Mesenchymal stem cell (in vitro differentiated cells and primary cell): Measurements from ENCODE around the gene SEC63.

Source experiments
- DNase-seq: peaks from one replicate; pipeline ENCODE4 v3.0.0-alpha.2; 2013
- H2AFZ ChIP-seq: one replicate; pipeline ENCODE4 v1.6.1; 2013; ENCODE audit warnings: low read depth, mild to moderate bottlenecking, control low read depth, inconsistent platforms, low read length, moderate library complexity
- H2AK5ac ChIP-seq: 2 replicates; pipeline ENCODE4 v1.6.1; 2013; ENCODE audit warnings: low read length, moderate library complexity, mild to moderate bottlenecking, inconsistent platforms; ENCODE audit not compliant: severe bottlenecking
- H2BK120ac ChIP-seq: one replicate; pipeline ENCODE4 v1.6.1; 2013; ENCODE audit warnings: low read depth, mild to moderate bottlenecking, inconsistent platforms, low read length, moderate library complexity
- H2BK12ac ChIP-seq, 2 experiments: one replicate each; pipeline ENCODE4 v1.6.1; 2013; ENCODE audit warnings: inconsistent platforms in 2 of 2, low read length in 2 of 2, mild to moderate bottlenecking in 2 of 2, moderate library complexity in 2 of 2, control low read depth in 1 of 2
- H2BK15ac ChIP-seq: one replicate; pipeline ENCODE4 v1.6.1; 2013; ENCODE audit warnings: mild to moderate bottlenecking, low read depth, inconsistent platforms; ENCODE audit not compliant: poor library complexity, severe bottlenecking
- H2BK5ac ChIP-seq: 2 replicates; pipeline ENCODE4 v1.6.1; 2013; ENCODE audit warnings: low read depth, mild to moderate bottlenecking, low read length, control low read depth, inconsistent platforms; ENCODE audit not compliant: poor library complexity, severe bottlenecking
- H3K14ac ChIP-seq, 2 experiments: one replicate each; pipeline ENCODE4 v1.6.1; 2013; ENCODE audit warnings: inconsistent platforms in 2 of 2, low read length in 2 of 2, control low read depth in 1 of 2, mild to moderate bottlenecking in 1 of 2, moderate library complexity in 1 of 2
- H3K18ac ChIP-seq, 2 experiments: one replicate each; pipeline ENCODE4 v1.6.1; 2013; ENCODE audit warnings: inconsistent platforms in 2 of 2, low read length in 2 of 2, control low read depth in 1 of 2, low read depth in 1 of 2, mild to moderate bottlenecking in 1 of 2
- H3K23ac ChIP-seq, 2 experiments: one replicate each; pipeline ENCODE4 v1.6.1; 2013; ENCODE audit warnings: inconsistent platforms in 2 of 2, low read length in 2 of 2, mild to moderate bottlenecking in 2 of 2, moderate library complexity in 2 of 2, control low read depth in 1 of 2
- H3K27ac ChIP-seq: 2 replicates; pipeline ENCODE4 v1.5.1; 2013; ENCODE audit warnings: mild to moderate bottlenecking, moderate library complexity, low read length, control low read depth, inconsistent platforms; ENCODE audit not compliant: poor library complexity, severe bottlenecking
- H3K27me3 ChIP-seq, 2 experiments: 2 replicates each; pipeline versions ENCODE4 v1.6.1 to v1.7.0; 2013; ENCODE audit warnings: low read length in 2 of 2, mild to moderate bottlenecking in 2 of 2, moderate library complexity in 2 of 2, control low read depth in 1 of 2, inconsistent platforms in 1 of 2; ENCODE audit not compliant: control insufficient read depth in 1 of 2, insufficient read depth in 1 of 2
- H3K36me3 ChIP-seq, 2 experiments: 2 replicates each; pipeline versions ENCODE4 v1.6.1 to v1.7.0; 2013; ENCODE audit warnings: low read length in 2 of 2, control low read depth in 1 of 2, inconsistent platforms in 1 of 2, low read depth in 1 of 2, mild to moderate bottlenecking in 1 of 2; ENCODE audit not compliant: insufficient read depth in 2 of 2, control insufficient read depth in 1 of 2
- H3K4ac ChIP-seq, 2 experiments: one replicate each; pipeline ENCODE4 v1.6.1; 2013; ENCODE audit warnings: inconsistent platforms in 2 of 2, low read length in 2 of 2, mild to moderate bottlenecking in 2 of 2, moderate library complexity in 2 of 2, control low read depth in 1 of 2, low read depth in 1 of 2
- H3K4me1 ChIP-seq: 2 replicates; pipeline ENCODE4 v1.6.1; 2013; ENCODE audit warnings: low read depth, low read length, control low read depth; ENCODE audit not compliant: control insufficient read depth, insufficient read depth
- H3K4me2 ChIP-seq: 2 replicates; pipeline ENCODE4 v1.6.1; 2013; ENCODE audit warnings: low read length, mild to moderate bottlenecking, inconsistent platforms; ENCODE audit not compliant: poor library complexity, severe bottlenecking
- H3K4me3 ChIP-seq, 2 experiments: 2 replicates each; pipeline versions ENCODE4 v1.5.1 to v1.7.0; 2013; ENCODE audit warnings: low read length in 2 of 2, mild to moderate bottlenecking in 2 of 2, control low read depth in 1 of 2, low read depth in 1 of 2; ENCODE audit not compliant: insufficient read depth in 1 of 2
- H3K79me1 ChIP-seq: replicated peaks from 2 replicates; pipeline ENCODE4 v1.6.1; 2013; ENCODE audit warnings: mild to moderate bottlenecking, control low read depth, low read length, inconsistent platforms; ENCODE audit not compliant: poor library complexity, severe bottlenecking
- H3K9ac ChIP-seq: 2 replicates; pipeline ENCODE4 v1.7.0; 2013; ENCODE audit warnings: mild to moderate bottlenecking, low read length, moderate library complexity
- H3K9me3 ChIP-seq: 2 replicates; pipeline ENCODE4 v1.7.0; 2013; ENCODE audit warnings: mild to moderate bottlenecking, low read length; ENCODE audit not compliant: control insufficient read depth
- H4K8ac ChIP-seq: one replicate; pipeline ENCODE4 v1.6.1; 2013; ENCODE audit warnings: inconsistent platforms, mild to moderate bottlenecking, low read length, moderate library complexity
- H4K91ac ChIP-seq: one replicate; pipeline ENCODE4 v1.6.1; 2013; ENCODE audit warnings: mild to moderate bottlenecking, low read length, inconsistent platforms
- WGBS: methylation state at CpG from one replicate; pipeline ENCODE4 v1.1.7; 2013; ENCODE audit warnings: mixed read lengths; 5-methylcytosine and 5-hydroxymethylcytosine counted together

SEC63 gene

DNA sequence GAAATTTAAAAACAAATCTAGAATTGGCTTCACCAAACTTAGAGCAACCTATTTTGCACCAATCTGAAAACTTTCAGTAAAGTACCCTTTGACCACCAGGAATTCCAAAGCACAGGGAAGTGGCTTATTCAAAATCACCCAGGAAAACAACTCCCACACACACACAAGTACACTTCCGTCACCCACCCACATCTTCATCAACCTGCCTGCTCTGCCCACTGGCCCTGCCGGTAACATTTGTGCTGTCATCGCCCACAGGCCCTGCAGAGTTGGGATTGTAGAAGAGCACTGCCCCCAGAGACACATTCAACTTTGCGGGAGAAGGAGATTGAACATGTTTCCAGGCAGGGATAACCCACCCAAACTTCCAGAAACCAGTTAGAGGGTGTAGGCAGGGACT, 114.6 kb downstream of the SEC63 start:
- Histone ChIP-seq H4K8ac (no peak overlapping the region), H3K79me1 (no peaks in the 10 kb centered on the region), H3K4me1 (peaks cover 6% of the 10 kb centered on the region), H2BK12ac (no peak overlapping the region), H3K4me2 (no peak overlapping the region), H3K36me3 (no peaks in the 10 kb centered on the region), H2BK120ac (no peak overlapping the region), H3K4me3 (no peak overlapping the region), H3K9me3 (no peaks in the 10 kb centered on the region), H3K9ac (no peak overlapping the region), H2BK5ac (no peak overlapping the region), H2BK15ac (no peak overlapping the region), H3K4ac (no peak overlapping the region), H3K27ac (no peak overlapping the region), H3K23ac (no peak overlapping the region), H3K27me3 (no peaks in the 10 kb centered on the region), H3K18ac (no peak overlapping the region), H3K14ac (no peak overlapping the region), H2AK5ac (no peak overlapping the region), H4K91ac (no peak overlapping the region), H2AFZ (no peak overlapping the region)
- DNase-seq = no peak
- WGBS = 90% methylated on average over 4 of the region's 4 CpGs

DNA sequence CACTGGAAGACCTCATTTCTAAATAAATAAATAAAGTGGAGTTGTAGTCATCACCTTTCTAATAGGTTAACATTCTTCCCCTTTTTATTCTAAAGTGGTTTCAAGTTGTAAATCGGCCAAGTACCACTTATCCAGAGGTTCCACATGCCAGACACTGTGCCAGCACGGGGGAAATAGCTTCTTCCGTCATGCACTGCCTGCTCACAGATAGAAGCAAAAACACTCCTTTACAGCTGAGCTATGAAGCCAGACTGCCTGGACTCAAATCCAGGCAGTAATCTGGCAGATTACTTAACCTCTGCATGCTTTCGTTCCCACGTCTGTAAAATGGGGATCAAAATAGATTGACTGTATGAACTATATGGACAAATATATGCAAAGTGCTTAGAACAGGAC, 116.7 kb downstream of the SEC63 start:
- no peak overlapping the region for H2BK15ac ChIP-seq
- no peak overlapping the region for H3K14ac ChIP-seq
- no peak overlapping the region for H4K8ac ChIP-seq
- H3K4me3 ChIP-seq = no peak overlapping the region
- H3K27ac ChIP-seq = no peak overlapping the region
- H3K9me3 ChIP-seq = no peaks in the 10 kb centered on the region
- H3K23ac ChIP-seq = no peak overlapping the region
- no peak overlapping the region for H2AK5ac ChIP-seq
- no peaks in the 10 kb centered on the region for H3K36me3 ChIP-seq
- H2BK5ac ChIP-seq = no peak overlapping the region
- H2BK120ac ChIP-seq = no peak overlapping the region
- H2BK12ac ChIP-seq = no peak overlapping the region
- H2AFZ ChIP-seq = no peak overlapping the region
- WGBS = 60% methylated on average over 3 of the region's 5 CpGs
- no peaks in the 10 kb centered on the region for H3K79me1 ChIP-seq
- no peak overlapping the region for H4K91ac ChIP-seq
- H3K4ac ChIP-seq = no peak overlapping the region
- H3K27me3 ChIP-seq = no peaks in the 10 kb centered on the region
- no peaks in the 10 kb centered on the region for H3K4me1 ChIP-seq
- no peak overlapping the region for H3K4me2 ChIP-seq
- no peak overlapping the region for H3K18ac ChIP-seq
- no peak overlapping the region for H3K9ac ChIP-seq
- no peak for DNase-seq

DNA sequence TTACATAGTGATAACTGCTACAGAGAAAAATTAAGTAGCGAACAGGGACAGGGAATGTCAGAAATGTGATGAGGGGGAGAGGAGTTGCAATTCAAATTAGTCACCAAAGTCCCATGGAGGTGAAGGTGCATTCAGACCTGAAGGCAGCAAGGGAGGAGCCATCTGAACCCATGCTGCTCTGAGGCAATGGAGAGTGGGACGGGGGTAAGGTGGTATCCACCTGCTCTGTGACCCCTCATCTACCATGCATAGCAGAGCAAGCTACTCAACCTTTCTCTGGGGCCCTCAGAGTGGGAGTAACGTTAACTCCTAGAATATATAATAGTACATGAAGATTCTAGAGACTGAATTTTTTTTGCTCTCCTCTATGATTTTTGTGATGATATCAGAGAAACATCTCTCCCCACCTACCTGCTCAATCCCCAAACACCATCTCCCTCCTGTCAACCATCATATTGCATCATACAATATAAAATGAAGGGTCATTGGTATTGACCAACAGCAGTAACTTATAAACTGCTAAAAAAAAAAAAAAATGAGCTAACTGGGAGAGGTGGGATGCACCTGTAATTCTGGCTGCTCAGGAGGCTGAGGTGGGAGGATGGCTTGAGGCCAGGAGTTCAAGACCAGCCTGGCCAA, 117.3 kb downstream of the SEC63 start:
- Histone ChIP-seq H2BK12ac (no peak overlapping the region), H3K23ac (no peak overlapping the region), H3K9ac (no peak overlapping the region), H3K27ac (no peak overlapping the region), H3K4me2 (no peak overlapping the region), H2AFZ (no peak overlapping the region), H3K4me1 (no peaks in the 10 kb centered on the region), H2AK5ac (no peak overlapping the region), H4K91ac (no peak overlapping the region), H3K36me3 (no peaks in the 10 kb centered on the region), H3K27me3 (no peaks in the 10 kb centered on the region), H2BK120ac (no peak overlapping the region), H3K79me1 (no peaks in the 10 kb centered on the region), H3K18ac (no peak overlapping the region), H3K9me3 (no peaks in the 10 kb centered on the region), H3K4me3 (no peak overlapping the region), H4K8ac (no peak overlapping the region), H3K14ac (no peak overlapping the region), H3K4ac (no peak overlapping the region), H2BK15ac (no peak overlapping the region), H2BK5ac (no peak overlapping the region)
- DNase-seq = no peak
- WGBS = 56% methylated on average over 2 of the region's 3 CpGs

DNA sequence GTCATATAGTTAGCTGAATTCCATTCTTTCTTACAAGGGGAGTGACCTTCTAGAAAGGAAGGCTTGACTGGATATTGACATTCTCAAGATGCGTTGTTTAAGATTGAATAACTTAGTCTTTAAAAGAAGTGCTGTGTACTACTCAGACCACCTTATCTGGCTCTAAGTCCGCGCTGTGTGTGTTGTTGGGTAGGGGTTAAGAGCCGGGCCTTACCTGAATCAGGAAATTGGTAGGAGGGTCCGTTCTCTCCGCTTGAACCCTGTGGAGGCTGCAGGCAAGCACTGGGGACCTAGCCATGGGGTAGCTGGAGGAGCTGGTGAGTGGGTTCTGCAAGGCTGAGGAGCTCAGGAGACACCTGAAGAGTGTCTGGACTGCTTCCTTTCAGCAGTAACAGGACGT, 124.9 kb downstream of the SEC63 start:
- Histone ChIP-seq H3K4me1 (no peaks in the 10 kb centered on the region), H3K18ac (no peak overlapping the region), H3K27ac (no peak overlapping the region), H2BK15ac (no peak overlapping the region), H4K8ac (no peak overlapping the region), H3K27me3 (peaks cover 3 to 14% of the 10 kb centered on the region in 2 experiments), H3K23ac (no peak overlapping the region), H3K4ac (no peak overlapping the region), H4K91ac (no peak overlapping the region), H3K9me3 (no peaks in the 10 kb centered on the region), H3K4me3 (no peak overlapping the region), H3K9ac (no peak overlapping the region), H3K79me1 (no peaks in the 10 kb centered on the region), H2BK120ac (no peak overlapping the region), H3K4me2 (no peak overlapping the region), H2AK5ac (no peak overlapping the region), H2BK5ac (no peak overlapping the region), H3K14ac (no peak overlapping the region), H3K36me3 (no peaks in the 10 kb centered on the region), H2AFZ (no peak overlapping the region), H2BK12ac (no peak overlapping the region)
- 91% methylated on average over 7 of the region's 7 CpGs for WGBS
- DNase-seq = no peak
